ENCODE data around the gene PRKG1.

GRCh38 chr10:52048051-52048450 lies 973.8 kb downstream of the PRKG1 start:
- no peak for TF ChIP-seq POLR2A (IDR thresholded peaks at IDR 0.05)
- TF ChIP-seq, protein P1, sequence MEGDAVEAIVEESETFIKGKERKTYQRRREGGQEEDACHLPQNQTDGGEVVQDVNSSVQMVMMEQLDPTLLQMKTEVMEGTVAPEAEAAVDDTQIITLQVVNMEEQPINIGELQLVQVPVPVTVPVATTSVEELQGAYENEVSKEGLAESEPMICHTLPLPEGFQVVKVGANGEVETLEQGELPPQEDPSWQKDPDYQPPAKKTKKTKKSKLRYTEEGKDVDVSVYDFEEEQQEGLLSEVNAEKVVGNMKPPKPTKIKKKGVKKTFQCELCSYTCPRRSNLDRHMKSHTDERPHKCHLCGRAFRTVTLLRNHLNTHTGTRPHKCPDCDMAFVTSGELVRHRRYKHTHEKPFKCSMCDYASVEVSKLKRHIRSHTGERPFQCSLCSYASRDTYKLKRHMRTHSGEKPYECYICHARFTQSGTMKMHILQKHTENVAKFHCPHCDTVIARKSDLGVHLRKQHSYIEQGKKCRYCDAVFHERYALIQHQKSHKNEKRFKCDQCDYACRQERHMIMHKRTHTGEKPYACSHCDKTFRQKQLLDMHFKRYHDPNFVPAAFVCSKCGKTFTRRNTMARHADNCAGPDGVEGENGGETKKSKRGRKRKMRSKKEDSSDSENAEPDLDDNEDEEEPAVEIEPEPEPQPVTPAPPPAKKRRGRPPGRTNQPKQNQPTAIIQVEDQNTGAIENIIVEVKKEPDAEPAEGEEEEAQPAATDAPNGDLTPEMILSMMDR (IDR thresholded peaks at IDR 0.05): no peak

Data from Peyer's patch (tissue), 4 donors.